Central memory CD8-positive, alpha-beta T cell (primary cell): ENCODE data around the gene PTPN1.

ENCODE experiments used
- ATAC-seq: fragments of 150-1000 bp; cut with Tn5 transposase; replicated peaks from 2 replicates; pipeline ENCODE4 v1.10.0; 2022; ENCODE audit warnings: mild to moderate bottlenecking, moderate FRiP score, moderate number of reproducible peaks; ENCODE audit not compliant: poor library complexity, severe bottlenecking; ENCODE audit errors: extremely low read depth
- DNase-seq, 2 donors: peaks; one replicate each; pipeline ENCODE4 v3.0.0; 2021; ENCODE audit warnings: low spot score in 2 of 2
- H3K27ac Mint-ChIP-seq: one replicate; pipeline ENCODE4 v1.8.0; 2022; ENCODE audit warnings: low read depth, mild to moderate bottlenecking, moderate library complexity, mixed read lengths
- H3K27me3 Mint-ChIP-seq: one replicate; pipeline ENCODE4 v1.8.0; 2022; ENCODE audit warnings: mixed read lengths
- H3K36me3 Mint-ChIP-seq: one replicate; pipeline ENCODE4 v1.8.0; 2022; ENCODE audit warnings: mild to moderate bottlenecking, moderate library complexity, mixed read lengths; ENCODE audit not compliant: insufficient read depth
- H3K4me1 Mint-ChIP-seq: one replicate; pipeline ENCODE4 v1.8.0; 2022; ENCODE audit warnings: mixed read lengths
- H3K4me3 Mint-ChIP-seq: one replicate; pipeline ENCODE4 v1.8.0; 2022; ENCODE audit warnings: mild to moderate bottlenecking, moderate library complexity, mixed read lengths
- H3K9me3 Mint-ChIP-seq: one replicate; pipeline ENCODE4 v1.8.0; 2022; ENCODE audit warnings: mixed read lengths

PTPN1 gene

GRCh38 chr20:50574586-50574985, 64.4 kb downstream of the PTPN1 start:
- ATAC-seq = no peak
- peaks cover 45% of the 10 kb centered on the region for H3K4me1 Mint-ChIP-seq
- H3K36me3 Mint-ChIP-seq = peaks cover 50% of the 10 kb centered on the region
- no peak overlapping the region for H3K4me3 Mint-ChIP-seq
- H3K27ac Mint-ChIP-seq = no peak overlapping the region
- H3K9me3 Mint-ChIP-seq = no peaks in the 10 kb centered on the region
- no peak for DNase-seq
- no peaks in the 10 kb centered on the region for H3K27me3 Mint-ChIP-seq

- H3K4me3 Mint-ChIP-seq = no peak overlapping the region
- H3K9me3 Mint-ChIP-seq = no peaks in the 10 kb centered on the region
- peaks cover 40% of the 10 kb centered on the region for H3K4me1 Mint-ChIP-seq
- no peaks in the 10 kb centered on the region for H3K27me3 Mint-ChIP-seq
- H3K27ac Mint-ChIP-seq = peak overlapping the region; percentile 70
- peak; percentile 83 for ATAC-seq
- DNase-seq = peak in 1 of 2 donors; percentile 33
- H3K36me3 Mint-ChIP-seq = peaks cover 52% of the 10 kb centered on the region
Measured at GRCh38 chr20:50575865-50576720, 65.9 kb downstream of the PTPN1 start.

- ATAC-seq (no peak), DNase-seq (no peak)
- no peak overlapping the region for H3K27ac Mint-ChIP-seq
- H3K9me3 Mint-ChIP-seq = no peaks in the 10 kb centered on the region
- peaks cover 31% of the 10 kb centered on the region for H3K4me1 Mint-ChIP-seq
- peaks cover 60% of the 10 kb centered on the region for H3K36me3 Mint-ChIP-seq
- no peak overlapping the region for H3K4me3 Mint-ChIP-seq
- no peaks in the 10 kb centered on the region for H3K27me3 Mint-ChIP-seq
Measured at GRCh38 chr20:50577175-50578018, 67.2 kb downstream of the PTPN1 start.

DNA sequence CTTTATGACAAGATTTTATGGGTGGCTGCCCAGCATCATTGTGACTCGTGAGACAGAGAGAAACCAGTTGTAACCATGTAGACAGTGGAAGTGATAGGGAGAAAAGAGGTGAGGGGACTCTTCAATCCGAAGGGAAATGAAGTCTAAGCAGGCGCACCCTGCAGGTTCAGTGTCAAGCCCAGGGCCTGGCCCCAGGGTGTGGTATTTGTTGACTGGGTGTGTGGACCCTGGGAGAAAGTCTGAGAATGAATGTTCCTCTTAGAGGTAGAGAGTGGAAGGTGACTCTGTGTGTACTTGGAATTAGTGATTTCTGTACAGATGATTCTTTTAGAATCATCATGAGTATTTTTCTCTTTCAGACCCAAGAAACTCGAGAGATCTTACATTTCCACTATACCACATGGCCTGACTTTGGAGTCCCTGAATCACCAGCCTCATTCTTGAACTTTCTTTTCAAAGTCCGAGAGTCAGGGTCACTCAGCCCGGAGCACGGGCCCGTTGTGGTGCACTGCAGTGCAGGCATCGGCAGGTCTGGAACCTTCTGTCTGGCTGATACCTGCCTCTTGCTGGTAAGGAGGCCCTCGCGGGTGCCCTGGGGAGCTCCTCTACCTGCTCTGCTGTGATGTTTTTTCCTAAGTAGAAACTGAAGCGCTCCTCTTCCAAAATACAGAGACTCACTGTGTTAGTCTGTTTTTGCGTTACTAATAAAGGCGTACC, 68.0 kb downstream of the PTPN1 start:
- H3K27ac Mint-ChIP-seq = no peak overlapping the region
- H3K36me3 Mint-ChIP-seq = peaks cover 63% of the 10 kb centered on the region
- DNase-seq = no peak
- no peaks in the 10 kb centered on the region for H3K27me3 Mint-ChIP-seq
- no peak for ATAC-seq
- H3K4me3 Mint-ChIP-seq = no peak overlapping the region
- no peaks in the 10 kb centered on the region for H3K9me3 Mint-ChIP-seq
- peaks cover 25% of the 10 kb centered on the region for H3K4me1 Mint-ChIP-seq

DNA sequence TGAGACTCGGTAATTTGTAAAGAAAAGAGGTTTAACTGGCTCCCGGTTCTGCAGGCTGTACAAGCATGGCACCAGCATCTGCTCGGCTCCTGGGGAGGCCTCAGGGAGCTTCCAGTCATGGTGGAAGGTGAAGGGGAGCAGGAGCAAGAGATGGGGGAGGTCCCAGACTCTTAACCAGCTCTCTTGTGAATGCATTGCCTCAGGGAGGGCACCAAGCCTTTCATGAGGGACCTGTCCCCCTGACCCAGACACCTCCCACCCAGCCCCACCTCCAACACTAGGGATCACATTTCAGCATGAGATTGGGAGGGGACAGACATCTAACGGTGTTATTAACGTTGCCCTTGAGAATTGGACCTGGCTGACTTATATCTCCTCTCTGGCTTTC, 68.6 kb downstream of the PTPN1 start:
- H3K27ac Mint-ChIP-seq = no peak overlapping the region
- H3K36me3 Mint-ChIP-seq = peaks cover 62% of the 10 kb centered on the region
- DNase-seq (no peak), ATAC-seq (no peak)
- no peak overlapping the region for H3K4me3 Mint-ChIP-seq
- H3K4me1 Mint-ChIP-seq = peaks cover 21% of the 10 kb centered on the region
- no peaks in the 10 kb centered on the region for H3K27me3 Mint-ChIP-seq
- H3K9me3 Mint-ChIP-seq = no peaks in the 10 kb centered on the region

- H3K9me3 Mint-ChIP-seq = no peaks in the 10 kb centered on the region
- DNase-seq (no peak), ATAC-seq (no peak)
- peaks cover 19% of the 10 kb centered on the region for H3K4me1 Mint-ChIP-seq
- H3K4me3 Mint-ChIP-seq = no peak overlapping the region
- H3K36me3 Mint-ChIP-seq = peaks cover 60% of the 10 kb centered on the region
- no peak overlapping the region for H3K27ac Mint-ChIP-seq
- no peaks in the 10 kb centered on the region for H3K27me3 Mint-ChIP-seq
Measured at GRCh38 chr20:50579511-50579910, 69.3 kb downstream of the PTPN1 start.

DNA sequence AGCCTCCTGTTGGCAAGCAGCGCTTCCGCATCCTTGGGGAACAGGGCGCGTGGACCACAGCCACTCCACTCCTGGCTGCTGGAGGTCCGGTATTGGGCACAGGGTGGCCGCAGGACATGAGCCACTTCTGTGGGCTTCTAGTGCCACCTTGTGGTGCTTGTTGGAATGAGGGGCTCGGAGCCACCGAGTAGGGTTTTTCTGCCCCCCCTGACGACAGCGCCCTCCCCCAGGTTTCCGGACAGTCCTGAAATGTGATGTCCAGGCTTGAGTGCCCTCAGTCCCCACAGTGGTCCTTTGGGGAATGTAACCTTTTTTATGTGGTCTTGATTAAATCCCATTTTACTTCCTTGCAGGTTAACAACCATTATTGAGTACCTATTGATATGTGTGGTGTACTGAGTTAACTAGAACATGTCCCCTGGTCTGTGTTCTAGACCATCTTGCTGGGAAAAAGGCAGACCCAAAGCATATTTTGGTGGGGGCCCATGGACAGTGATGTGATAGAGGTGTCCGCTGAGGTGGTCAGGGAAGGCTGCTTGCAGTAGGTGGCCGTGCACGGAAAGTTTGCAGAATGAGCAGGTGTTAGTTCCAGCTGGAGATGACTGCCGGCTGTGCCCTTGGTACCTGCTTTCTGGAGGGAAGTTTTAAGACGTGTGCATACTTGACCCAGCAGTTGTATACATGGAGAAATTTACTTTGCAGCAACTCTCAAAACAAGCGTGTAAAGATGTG, 70.0 kb downstream of the PTPN1 start:
- Mint-ChIP-seq H3K9me3 (no peaks in the 10 kb centered on the region), H3K27ac (peak overlapping the region; percentile 32), H3K36me3 (peaks cover 55% of the 10 kb centered on the region), H3K4me3 (no peak overlapping the region), H3K27me3 (no peaks in the 10 kb centered on the region), H3K4me1 (peaks cover 14% of the 10 kb centered on the region)
- ATAC-seq (no peak), DNase-seq (peak in 1 of 2 donors; percentile 29)

GRCh38 chr20:50580842-50581544, 70.8 kb downstream of the PTPN1 start:
- Mint-ChIP-seq H3K9me3 (no peaks in the 10 kb centered on the region), H3K4me1 (peaks cover 6% of the 10 kb centered on the region), H3K4me3 (no peak overlapping the region), H3K36me3 (peaks cover 52% of the 10 kb centered on the region), H3K27ac (peak overlapping the region; percentile 32), H3K27me3 (no peaks in the 10 kb centered on the region)
- DNase-seq (no peak), ATAC-seq (no peak)

- ATAC-seq (no peak), DNase-seq (no peak)
- no peaks in the 10 kb centered on the region for H3K9me3 Mint-ChIP-seq
- H3K27me3 Mint-ChIP-seq = no peaks in the 10 kb centered on the region
- no peak overlapping the region for H3K27ac Mint-ChIP-seq
- peaks cover 4% of the 10 kb centered on the region for H3K4me1 Mint-ChIP-seq
- H3K36me3 Mint-ChIP-seq = peaks cover 52% of the 10 kb centered on the region
- no peak overlapping the region for H3K4me3 Mint-ChIP-seq
Measured at GRCh38 chr20:50582092-50582491, 71.9 kb downstream of the PTPN1 start.

GRCh38 chr20:50582591-50583234, 72.5 kb downstream of the PTPN1 start:
- no peaks in the 10 kb centered on the region for H3K9me3 Mint-ChIP-seq
- peaks cover 4% of the 10 kb centered on the region for H3K4me1 Mint-ChIP-seq
- DNase-seq (no peak), ATAC-seq (no peak)
- peaks cover 51% of the 10 kb centered on the region for H3K36me3 Mint-ChIP-seq
- H3K27ac Mint-ChIP-seq = no peak overlapping the region
- no peak overlapping the region for H3K4me3 Mint-ChIP-seq
- no peaks in the 10 kb centered on the region for H3K27me3 Mint-ChIP-seq

- H3K4me3 Mint-ChIP-seq = no peak overlapping the region
- no peaks in the 10 kb centered on the region for H3K27me3 Mint-ChIP-seq
- DNase-seq = no peak
- ATAC-seq = no peak
- peaks cover 10% of the 10 kb centered on the region for H3K4me1 Mint-ChIP-seq
- peaks cover 47% of the 10 kb centered on the region for H3K36me3 Mint-ChIP-seq
- no peak overlapping the region for H3K27ac Mint-ChIP-seq
- H3K9me3 Mint-ChIP-seq = no peaks in the 10 kb centered on the region
Measured at GRCh38 chr20:50583442-50584150, 73.4 kb downstream of the PTPN1 start.
